ENCODE results near the gene COMMD9.

- TF ChIP-seq CTCF (conservative IDR thresholded peaks at IDR 0.05) (no peak), ZFX (IDR thresholded peaks at IDR 0.05) (no peak)
Measured at GRCh38 chr11:36305047-36305446, 15.8 kb upstream of the COMMD9 start.
